GM21447 (cell line): Measurements from ENCODE around the gene C5orf63.
"Not testable (repeated sequence)": the region's sequence is repeated elsewhere in the genome, so short reads cannot be mapped to it uniquely, and the experiment has no call there.

Experiments used
- ATAC-seq: cut with Tn5 transposase; IDR thresholded peaks from one replicate; pipeline ENCODE4 v1.9.1; 2021; ENCODE audit not compliant: unreplicated experiment

The C5orf63 gene

DNA sequence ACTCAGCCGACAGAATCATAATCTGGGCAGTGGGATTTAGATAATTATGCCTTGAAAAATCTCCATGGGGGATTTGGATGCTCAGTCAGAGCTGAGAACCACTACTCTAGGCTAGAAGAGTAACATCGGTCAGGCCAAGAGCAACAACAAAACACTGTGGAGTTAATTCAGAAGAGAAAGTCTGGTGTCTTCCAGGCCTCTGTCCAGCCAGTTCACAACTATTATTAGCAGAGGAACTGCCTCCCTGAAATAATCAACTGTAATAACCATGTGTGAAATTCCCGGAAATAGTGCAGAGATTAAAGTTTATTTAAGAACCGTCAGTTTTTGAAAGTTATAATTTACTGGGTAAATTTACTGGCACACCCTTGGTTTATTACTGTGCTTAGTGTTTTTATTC lies 34.8 kb downstream of the C5orf63 start:
- ATAC-seq: no peak

- no peak for ATAC-seq
These were observed 41.5 kb downstream of the C5orf63 start for GRCh38 chr5:127031863-127032232.

DNA sequence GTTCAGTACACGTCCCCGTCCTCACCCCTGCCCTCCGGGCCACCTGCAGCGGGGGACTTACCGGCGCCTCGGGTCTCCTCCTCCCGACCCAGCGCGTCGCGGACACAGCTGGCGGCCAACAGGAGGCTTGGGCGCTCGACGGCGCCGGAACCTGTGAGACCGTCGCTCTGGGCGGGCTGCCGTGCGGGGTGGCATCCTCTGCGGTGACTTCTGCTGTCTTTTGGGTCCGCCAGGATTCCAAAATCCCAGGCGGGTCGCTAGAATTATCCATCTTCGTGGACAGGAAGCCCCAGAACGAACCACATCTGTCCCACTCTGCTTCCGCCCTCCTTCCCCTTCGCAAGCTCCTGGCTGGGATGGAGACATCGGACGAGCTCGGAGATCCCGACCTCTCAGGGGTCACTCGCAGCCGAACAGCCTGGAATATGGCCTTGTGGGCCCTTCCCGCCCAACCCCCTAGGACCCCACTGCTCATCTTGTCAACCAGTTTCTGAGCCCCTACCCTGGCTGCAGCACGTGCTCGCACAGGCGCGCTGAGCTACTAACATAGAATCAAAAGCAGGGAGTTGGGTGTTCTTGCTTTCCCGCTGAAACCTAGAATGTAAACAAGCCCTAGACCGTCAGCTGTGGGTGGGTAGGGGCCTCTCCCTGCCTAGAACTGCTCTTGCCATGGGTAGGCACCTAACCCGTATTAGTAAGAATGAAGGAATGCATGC lies 42.0 kb downstream of the C5orf63 start:
- ATAC-seq: peak; percentile 21

DNA sequence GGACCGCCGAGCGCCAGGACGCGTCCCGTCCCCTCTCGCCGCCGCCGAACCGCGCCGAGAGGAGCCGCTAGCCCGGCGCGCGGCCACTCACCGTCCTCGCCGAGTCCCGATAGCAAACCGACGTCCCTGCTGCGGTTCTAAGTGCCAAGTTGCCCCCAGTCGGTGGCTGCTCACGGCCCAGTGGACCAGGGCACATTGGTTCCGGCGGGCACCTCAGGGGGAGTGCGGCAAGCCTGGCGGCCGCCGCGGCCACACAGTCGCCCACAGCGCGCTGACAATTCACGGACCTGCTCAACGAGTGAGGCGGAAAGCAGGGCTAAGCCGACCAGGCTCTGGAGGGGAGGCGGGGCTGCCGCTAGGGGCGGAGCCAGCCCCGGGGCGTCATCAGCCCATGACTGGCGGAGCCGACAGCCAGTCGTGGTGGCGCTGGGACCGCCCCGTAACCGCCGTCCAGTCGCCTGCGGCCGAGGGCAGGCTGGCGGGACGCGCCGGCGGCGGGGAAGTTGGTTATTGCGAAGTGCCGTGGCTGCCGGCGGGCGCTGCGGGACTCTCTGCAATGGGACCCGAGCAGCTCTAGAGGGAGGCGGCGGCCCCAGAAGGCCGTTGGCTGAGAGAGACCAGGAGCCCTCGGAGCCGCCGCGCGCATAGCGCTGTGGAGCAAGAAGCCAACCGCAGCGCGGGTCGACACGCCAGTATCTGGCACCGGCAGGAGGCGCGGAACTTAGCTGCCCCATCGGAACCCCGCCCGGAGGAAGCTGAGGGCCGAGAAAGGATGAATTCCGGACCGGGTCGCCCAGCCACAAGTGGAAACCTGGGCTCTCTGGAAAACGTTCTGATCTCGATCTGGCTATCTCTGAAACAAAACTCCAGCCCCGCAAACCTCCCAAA lies 42.8 kb downstream of the C5orf63 start, which contains the start of gene MARCHF3:
Gene MARCHF3, minus strand, starts transcription at position 300 of the 888 bp plus-strand sequence. CDS start 112,387 bp downstream, outside the sequence.
- ATAC-seq: peak; percentile 89

DNA sequence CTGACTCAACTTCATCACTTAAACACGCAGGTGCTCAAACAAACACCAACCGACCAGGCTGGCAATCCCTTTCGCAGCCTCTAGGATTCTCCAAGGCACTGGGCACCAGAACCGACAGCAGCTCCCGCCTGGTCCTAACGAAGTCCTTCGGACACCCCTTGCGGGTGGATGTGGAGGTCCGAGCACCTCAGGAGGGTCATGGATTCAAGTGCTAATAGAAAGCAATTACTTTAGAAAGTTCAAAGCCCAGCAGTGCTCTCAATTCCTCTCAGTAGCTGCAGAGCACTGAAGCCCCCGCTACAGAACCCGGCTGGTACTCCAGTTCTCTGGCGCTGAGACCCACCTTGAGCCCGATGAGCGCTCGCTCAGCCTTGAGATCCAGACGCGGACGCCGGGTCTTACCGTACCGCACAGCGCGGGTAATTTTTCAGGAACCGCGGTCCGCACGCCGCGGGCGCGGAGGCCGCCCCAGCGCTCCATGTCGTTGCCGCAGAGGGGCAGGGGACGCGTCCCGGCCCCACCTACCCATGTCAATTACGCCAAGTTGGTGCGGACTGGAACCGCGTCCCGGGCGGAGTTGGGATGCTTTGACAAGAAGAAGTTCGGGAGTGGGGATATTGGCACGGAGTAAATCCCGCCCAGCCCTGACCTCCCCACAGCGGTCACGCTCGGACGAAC lies 43.6 kb downstream of the C5orf63 start:
- ATAC-seq: peak; percentile 22

GRCh38 chr5:127028822-127029457 lies 44.4 kb downstream of the C5orf63 start:
- ATAC-seq: no peak

- no peak for ATAC-seq
These were observed 45.8 kb downstream of the C5orf63 start for GRCh38 chr5:127027539-127027938.

- no peak for ATAC-seq
These were observed 47.1 kb downstream of the C5orf63 start for GRCh38 chr5:127026166-127026565.

- no peak for ATAC-seq
These were observed 47.8 kb downstream of the C5orf63 start for GRCh38 chr5:127025467-127025866.

DNA sequence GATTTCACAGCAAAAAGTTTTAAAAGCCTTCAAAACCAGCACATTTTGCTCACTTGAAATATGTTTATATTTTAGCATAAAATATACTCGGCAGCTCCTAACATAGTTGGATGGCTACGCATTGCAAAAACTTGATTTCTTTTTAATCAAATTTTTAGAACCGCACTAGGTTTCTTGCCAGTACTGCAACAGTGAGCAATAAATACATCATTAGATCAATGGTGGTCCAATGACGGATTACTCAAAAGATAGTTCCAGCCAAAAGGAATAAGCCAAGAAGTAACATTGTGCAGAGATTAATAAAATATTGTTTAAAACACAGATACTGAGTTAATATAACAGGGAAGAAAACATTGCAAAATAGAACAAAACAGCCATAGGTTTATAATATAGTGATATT lies 48.5 kb downstream of the C5orf63 start:
- no peak for ATAC-seq

DNA sequence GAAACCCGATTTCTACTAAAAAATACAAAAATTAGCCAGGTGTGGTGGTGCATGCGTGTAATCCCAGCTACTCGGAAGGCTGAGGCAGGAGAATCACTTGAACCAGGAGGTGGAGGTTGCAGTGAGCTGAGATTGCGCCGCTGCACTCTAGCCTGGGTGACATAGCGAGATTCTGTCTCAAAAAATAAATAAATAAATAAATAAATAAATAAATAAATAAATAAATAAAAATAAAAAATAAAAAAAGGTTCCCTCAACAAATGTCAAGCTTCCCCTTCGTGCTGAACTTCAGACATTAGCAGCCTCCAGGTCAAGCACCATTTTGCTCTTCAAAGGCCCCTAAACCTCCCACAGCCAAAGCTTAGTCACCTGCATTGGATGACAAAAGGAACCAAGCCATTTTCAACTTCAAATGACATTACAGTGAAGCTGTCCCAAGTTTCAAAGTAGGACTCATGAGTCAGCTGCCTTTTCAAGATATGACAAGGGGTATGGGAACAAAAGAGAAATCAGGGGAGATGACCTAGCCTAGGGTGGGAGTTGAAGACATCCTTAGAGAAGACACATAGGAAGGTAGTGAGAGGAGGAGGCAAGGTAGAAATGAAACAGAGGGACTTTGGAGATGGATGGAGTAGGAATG lies 49.6 kb downstream of the C5orf63 start:
- not testable (repeated sequence) for ATAC-seq

- no peak for ATAC-seq
These were observed 50.5 kb downstream of the C5orf63 start for GRCh38 chr5:127022846-127023245.

- ATAC-seq: no peak
These were observed 53.4 kb downstream of the C5orf63 start for GRCh38 chr5:127019928-127020327.

GRCh38 chr5:127016722-127017121 lies 56.6 kb downstream of the C5orf63 start:
- not testable (repeated sequence) for ATAC-seq

DNA sequence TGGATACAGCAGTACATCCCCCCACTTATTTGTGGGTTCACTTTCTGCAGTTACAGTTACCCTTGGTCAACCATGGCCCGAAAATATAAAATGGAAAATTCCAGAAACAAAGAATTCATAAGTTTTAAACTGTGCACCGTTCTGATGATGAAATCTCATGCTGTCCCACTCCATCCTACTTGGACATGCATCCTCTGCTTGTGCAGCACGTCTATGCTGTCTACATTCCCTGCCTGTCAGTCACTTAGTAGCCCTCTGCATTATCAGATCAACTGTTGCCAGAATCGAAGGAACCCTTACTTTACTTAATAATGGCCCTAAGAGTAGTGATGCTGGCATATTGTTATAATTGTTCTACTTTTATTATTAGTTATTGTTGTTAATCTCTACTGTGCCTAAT lies 57.6 kb downstream of the C5orf63 start:
- ATAC-seq: no peak

DNA sequence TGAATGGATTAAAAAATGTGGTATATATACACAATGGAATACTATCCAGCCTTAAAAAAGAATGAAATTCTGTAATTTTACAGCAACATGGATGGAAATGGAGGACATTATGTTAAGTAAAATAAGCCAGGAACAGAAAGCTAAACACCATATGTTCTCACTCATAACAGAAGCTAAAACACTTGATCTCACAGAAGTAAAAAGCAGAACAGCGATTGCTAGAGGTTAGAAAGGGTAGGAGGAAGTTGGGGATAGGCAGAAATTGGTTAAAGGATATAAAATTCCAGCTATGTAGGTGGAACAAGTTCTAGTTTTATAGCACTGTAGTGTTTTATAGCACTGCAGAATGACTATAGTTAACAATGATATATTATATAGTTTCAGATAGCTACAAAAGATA lies 58.7 kb downstream of the C5orf63 start:
- ATAC-seq: no peak

DNA sequence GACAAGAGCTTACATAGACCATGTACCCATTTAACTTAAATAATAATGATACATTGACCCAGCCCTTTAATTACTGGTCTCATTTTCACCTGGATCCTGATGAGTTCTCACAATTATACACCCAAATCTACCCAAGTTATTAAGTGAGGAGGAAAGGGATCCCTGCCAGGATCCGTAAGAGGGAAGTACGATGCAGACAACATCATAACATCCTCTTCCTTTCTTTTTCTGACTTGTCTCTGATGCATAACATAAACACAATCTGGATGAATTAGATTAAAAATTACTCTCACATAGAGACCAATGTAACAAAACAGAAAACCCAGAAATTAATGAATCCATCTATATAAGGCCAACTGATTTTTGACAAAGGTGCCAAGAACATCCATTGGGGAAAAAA lies 59.9 kb downstream of the C5orf63 start:
- no peak for ATAC-seq

- ATAC-seq: no peak
These were observed 60.4 kb downstream of the C5orf63 start for GRCh38 chr5:127012916-127013315.

GRCh38 chr5:127011961-127012644 lies 61.2 kb downstream of the C5orf63 start:
- ATAC-seq: peak; percentile 83

GRCh38 chr5:127011153-127011552 lies 62.1 kb downstream of the C5orf63 start:
- no peak for ATAC-seq
